ENCODE results near the gene LHX6.

DNA sequence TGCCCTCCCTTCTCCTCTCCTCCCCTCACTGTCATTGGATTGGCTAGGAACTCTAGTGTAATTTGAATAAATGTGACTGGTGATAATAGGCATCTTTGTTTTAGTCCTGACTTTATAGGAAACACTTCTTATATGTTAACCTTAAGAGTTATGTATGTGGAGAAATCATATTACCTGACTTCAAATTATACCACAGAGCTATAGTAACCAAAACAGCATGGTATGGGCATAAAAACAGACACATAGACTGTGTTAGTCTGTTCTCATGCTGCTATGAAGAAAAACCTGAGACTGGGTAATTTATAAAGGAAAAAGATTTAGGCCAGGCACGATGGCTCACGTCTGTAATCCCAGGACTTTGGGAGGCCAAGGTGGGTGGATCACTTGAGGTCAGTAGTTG, 45.3 kb upstream of the LHX6 start:
- TF ChIP-seq MXI1 (conservative IDR thresholded peaks at IDR 0.05; ENCODE audit: poor library complexity, severe bottlenecking) (no peak), EP300 (conservative IDR thresholded peaks at IDR 0.05; ENCODE audit: poor library complexity, severe bottlenecking) (no peak), CTCF (IDR thresholded peaks at IDR 0.05; ENCODE audit: poor library complexity, severe bottlenecking) (no peak), POLR2AphosphoS5 (IDR thresholded peaks at IDR 0.05) (no peak), RAD21 (conservative IDR thresholded peaks at IDR 0.05) (no peak), REST (IDR thresholded peaks at IDR 0.05; ENCODE audit: borderline replicate concordance) (no peak), TAF1 (IDR thresholded peaks at IDR 0.05; ENCODE audit: low read depth) (no peak), EZH2 (IDR thresholded peaks at IDR 0.05; ENCODE audit: borderline replicate concordance, insufficient read depth, low read length, poor library complexity, severe bottlenecking) (no peak), SMC3 (conservative IDR thresholded peaks at IDR 0.05; ENCODE audit: poor library complexity) (no peak)
